ENCODE measurements around the gene ZSWIM8. TPM values are rescaled to one million over a fixed set of nuclear protein-coding genes. Genes with fewer than 3 reads are reported as not detected.
"Not testable (repeated sequence)": the region's sequence is repeated elsewhere in the genome, so short reads cannot be mapped to it uniquely, and the experiment has no call there.

The ZSWIM8 gene
- total RNA-seq, 1 experiment from 2014 or later: 47.9 TPM

DNA sequence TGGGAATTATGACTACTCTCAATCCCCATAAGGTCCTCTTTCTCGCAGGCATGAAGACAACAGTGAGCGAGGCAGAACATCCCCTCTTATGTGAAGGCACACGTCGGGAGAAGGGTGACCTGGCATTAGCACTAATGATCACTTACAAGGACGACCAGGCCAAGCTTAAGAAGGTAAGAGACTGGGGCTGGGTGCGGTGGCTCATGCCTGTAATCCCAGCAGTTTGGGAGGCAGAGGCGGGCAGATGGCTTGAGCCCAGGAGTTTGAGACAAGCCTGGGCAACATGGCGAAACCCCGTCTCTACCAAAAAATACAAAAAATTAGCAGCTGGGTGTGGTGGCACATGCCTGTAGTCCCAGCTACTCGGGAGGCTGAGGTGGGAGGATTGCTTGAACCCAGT, 10.1 kb downstream of the ZSWIM8 start:
- not testable (repeated sequence) for DNase-seq (ENCODE audit: low spot score)

DNA sequence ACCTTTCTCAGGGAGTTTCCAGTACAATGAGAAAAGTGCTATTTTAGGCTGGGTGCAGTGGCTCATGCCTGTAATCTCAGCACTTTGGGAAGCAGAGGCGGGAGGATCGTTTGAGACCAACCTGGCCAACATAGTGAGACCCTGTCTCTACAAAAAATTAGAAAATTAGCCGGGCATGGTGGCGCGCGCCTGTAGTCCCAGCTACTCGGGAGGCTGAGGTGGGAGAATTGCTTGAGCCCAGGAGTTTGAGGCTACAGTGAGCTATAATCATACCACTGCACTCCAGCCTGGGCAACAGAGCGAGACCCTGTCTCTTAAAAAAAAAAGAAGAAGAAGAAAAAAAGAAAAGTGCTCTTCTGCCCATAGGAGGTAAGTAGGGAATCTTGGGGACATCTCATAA, 10.6 kb downstream of the ZSWIM8 start:
- DNase-seq (ENCODE audit: low spot score): not testable (repeated sequence)

DNA sequence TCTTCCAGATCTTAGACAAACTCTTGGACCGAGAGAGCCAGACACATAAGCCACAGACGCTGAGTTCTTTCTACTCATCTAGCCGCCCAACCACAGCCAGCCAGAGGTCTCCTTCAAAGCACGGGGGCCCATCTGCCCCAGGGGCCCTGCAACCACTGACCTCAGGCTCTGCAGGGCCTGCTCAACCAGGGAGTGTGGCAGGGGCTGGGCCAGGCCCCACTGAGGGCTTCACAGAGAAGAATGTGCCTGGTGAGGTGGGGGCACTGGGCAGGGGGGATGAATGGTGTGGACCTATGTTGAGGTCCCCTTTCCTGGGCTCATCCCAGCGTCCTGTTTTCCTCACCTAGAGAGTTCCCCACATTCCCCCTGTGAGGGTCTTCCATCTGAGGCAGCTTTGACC, 11.4 kb downstream of the ZSWIM8 start:
- no peak for DNase-seq (ENCODE audit: low spot score)

DNA sequence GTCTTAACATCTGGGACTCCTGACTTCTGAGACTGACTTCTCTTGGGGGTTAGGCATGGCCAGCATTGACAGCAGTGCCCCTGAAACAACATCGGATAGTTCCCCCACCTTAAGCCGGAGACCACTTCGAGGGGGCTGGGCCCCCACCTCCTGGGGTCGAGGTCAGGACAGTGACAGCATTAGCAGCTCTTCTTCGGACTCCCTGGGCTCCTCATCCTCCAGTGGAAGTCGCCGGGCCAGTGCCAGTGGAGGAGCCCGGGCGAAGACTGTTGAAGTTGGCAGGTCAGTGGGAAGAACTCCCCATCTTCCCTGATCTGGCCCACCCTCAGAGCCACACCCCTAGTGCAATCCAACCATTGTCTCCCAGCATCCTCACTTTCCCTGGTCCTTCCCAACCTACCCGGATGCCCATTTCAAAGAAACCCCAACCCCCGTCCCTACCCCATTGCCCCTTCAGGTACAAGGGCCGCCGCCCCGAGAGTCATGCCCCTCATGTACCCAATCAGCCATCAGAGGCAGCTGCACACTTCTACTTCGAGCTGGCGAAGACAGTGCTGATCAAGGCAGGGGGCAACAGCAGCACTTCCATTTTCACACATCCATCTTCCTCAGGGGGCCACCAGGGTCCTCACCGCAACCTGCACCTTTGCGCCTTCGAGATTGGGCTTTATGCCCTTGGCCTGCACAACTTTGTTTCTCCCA, 12.1 kb downstream of the ZSWIM8 start:
- DNase-seq (ENCODE audit: low spot score): no peak

DNA sequence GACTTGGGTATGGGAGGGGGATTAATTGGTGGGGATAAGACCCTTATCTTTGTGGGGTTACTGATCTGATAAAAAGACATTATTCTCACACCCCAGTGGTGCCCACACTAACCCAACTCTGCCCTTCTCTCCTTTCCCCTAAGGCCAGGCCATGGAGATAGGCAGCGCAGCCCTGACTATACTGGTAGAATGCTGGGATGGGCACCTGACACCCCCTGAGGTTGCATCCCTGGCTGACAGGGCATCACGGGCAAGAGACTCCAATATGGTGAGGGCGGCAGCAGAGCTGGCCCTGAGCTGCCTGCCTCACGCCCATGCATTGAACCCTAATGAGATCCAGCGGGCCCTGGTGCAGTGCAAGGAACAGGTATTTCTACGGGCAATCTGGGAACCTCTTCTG, 12.7 kb downstream of the ZSWIM8 start:
- no peak for DNase-seq (ENCODE audit: low spot score)

DNA sequence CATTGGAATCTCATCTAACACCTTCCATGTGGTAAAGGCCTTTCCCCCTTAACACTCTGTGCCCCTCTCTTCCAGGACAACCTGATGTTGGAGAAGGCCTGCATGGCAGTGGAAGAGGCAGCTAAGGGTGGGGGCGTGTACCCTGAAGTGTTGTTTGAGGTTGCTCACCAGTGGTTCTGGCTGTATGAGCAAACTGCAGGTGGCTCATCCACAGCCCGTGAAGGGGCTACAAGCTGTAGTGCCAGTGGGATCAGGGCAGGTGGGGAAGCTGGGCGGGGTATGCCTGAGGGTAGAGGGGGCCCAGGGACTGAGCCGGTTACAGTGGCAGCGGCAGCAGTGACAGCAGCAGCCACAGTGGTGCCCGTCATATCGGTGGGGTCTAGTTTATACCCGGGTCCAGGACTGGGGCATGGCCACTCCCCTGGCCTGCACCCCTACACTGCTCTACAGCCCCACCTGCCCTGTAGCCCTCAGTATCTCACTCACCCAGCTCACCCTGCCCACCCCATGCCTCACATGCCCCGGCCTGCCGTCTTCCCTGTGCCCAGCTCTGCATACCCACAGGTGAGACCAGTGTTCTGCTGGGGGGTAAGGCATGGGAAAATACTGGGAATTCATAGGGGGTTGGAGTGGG, 13.6 kb downstream of the ZSWIM8 start:
- no peak for DNase-seq (ENCODE audit: low spot score)

DNA sequence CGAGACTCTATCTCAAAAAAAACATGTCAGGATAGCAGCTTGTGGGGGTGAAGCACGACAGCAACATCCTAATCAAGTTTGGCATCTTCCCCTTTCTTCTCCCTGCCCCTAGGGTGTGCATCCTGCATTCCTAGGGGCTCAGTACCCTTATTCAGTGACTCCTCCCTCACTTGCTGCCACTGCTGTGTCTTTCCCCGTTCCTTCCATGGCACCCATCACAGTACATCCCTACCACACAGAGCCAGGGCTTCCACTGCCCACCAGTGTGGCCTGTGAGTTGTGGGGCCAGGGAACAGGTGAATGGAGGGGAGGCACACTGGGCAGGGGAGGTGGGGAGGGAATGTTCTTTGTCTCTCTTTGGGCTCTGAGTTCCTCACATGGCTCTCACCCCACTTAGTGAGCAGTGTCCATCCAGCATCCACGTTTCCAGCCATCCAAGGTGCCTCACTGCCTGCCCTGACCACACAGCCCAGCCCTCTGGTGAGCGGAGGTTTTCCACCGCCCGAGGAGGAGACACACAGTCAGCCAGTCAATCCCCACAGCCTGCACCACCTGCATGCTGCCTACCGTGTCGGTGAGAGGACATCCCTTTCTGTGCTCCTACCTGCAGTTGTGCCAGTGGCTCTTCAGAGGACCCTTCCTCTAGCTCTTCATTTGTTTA, 14.6 kb downstream of the ZSWIM8 start:
- DNase-seq (ENCODE audit: low spot score): no peak

DNA sequence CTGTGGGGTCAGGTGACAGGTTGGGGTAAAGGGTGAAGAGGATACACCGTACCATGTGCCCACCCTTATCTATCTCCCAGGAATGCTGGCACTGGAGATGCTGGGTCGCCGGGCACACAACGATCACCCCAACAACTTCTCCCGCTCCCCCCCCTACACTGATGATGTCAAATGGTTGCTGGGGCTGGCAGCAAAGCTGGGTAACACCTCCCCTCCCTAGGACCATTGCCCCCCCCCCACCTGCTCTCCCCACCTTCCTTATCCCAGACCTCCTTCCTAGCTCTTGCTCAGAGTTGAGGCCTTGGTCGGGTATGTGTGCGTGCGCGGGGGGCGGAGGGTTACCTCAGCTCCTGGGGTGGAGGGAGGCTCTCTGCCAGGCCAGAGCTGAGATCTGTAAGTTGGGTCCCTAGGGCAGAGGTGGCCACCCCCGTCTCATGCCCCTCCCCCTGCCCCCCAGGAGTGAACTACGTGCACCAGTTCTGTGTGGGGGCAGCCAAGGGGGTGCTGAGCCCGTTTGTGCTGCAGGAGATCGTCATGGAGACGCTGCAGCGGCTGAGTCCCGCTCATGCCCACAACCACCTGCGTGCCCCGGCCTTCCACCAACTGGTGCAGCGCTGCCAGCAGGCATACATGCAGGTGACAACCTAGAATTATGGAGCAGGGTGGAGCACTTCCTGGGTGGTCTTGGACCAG, 15.3 kb downstream of the ZSWIM8 start:
- no peak for DNase-seq (ENCODE audit: low spot score)

DNA sequence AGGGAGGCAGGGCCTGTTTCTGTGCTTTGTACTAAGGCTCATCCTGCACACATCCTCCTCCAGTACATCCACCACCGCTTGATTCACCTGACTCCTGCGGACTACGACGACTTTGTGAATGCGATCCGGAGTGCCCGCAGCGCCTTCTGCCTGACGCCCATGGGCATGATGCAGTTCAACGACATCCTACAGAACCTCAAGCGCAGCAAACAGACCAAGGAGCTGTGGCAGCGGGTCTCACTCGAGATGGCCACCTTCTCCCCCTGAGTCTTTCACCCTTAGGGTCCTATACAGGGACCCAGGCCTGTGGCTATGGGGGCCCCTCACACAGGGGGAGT, 15.8 kb downstream of the ZSWIM8 start:
- no peak for DNase-seq (ENCODE audit: low spot score)

DNA sequence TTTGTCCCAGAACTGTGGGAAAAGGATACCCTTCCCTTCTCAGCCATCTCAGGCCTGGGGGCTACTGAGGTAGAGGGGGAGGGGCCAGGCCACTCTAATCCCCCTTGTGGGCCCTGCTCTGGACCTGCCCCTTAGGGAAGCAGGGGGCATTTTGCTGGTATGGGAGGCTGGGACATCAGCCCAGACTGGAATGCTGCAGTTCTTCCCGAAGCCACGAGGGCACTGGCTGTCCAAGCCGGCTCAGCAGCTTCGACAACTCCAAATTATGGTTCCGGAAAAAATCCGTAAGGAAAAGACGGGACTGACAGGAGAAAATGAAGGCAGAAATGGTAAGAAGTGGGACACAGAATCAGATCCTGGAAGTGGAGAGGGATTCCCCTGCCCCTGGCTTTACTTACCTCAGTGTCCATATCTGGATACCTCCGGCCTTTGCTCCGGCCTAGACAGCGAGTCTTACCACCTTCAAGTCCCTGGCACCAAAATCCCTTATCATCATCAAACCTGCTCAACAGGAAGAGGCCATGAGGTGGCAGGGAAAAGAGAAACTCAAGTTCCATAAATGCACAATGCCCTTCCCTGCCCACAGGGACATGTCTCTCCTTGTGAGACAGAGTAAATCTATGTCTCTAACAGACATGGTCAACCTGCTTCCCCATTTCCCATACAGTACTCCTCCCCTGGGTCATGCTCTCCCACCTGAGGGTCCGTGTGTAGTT, 17.0 kb downstream of the ZSWIM8 start:
- DNase-seq (ENCODE audit: low spot score): no peak

DNA sequence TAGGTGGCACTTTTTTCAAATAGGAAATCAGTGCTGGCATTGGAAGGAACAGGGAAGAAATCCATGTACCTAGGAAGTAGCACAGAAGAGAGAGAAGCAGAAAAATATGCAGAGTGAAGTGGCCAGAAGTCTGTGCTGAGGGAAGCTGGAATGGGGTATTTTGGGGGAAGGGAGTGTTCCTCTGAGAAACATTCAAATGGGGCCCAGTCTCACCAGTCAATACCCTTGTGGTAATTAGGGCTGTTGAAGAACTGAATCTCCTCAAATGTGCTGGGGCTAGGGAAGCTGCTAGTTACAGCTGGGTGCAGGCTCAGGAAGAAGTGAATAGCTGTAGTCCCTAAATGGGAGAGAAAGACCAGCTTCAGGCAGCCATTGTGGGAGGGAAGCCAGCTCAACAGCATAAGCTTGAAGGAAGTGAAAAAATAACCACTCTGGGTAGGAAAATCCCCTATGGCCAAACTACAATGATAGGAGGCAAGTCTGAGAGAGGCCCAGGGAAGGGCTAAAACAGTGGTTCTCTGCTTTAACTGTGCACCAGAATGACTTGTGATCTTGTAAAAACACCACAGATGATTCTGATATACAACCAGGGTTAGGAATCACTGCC, 18.4 kb downstream of the ZSWIM8 start:
- no peak for DNase-seq (ENCODE audit: low spot score)

DNA sequence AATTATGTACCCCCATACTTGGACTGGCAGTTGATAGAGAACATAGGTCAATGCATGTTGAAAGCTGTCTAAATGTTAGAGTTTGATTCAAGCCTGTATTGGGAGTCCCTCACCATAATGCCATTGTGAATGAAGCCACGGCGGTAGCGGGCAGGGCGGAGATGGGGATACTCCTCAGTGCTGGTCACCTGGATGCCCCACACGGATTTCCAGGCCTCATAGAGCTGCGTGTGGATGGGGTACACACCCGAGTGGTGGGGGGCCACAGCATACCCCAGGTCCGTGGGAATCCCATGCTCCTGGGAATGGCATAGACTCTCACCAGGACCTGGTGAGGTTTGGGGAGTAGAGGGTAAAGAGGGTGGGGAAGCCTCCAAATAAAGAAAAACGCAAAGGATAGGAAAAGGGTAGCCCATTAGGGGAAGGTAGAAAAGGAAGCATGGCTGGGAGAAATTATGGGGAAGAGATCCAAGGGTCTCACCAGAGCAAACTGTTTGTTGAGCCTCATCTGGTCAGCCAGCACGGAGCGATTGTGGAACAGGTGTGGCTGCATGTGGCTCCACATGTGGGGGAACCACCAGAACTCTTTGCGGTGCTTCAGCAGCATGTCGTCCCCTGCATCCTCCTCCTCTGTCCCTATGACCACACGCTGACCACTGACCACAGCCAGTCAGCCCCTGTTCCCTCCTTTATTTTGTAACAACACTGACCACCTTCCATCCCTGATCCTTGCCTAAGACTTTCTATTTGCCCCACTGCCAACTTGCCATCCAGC, 21.0 kb downstream of the ZSWIM8 start:
- no peak for DNase-seq (ENCODE audit: low spot score)

DNA sequence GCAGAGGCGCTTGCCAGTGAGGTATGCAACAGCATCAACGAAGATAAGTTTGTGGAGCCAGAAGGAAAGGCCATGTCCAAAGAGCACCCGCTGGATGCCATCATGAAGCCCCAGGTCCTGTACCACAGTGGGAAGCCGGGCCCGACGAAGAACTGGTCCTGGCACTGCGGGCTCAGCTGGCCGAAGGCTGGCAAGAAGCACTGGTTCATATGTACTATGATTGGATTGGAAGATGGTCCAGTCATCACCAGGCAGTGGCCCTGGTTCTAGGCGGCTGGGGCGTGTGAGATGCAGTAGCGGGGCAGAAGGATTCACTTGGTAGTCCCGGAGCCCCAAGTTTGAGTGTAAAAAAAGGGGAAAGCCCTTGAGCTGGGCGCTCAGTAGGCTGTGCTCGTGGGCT, 22.1 kb downstream of the ZSWIM8 start:
- DNase-seq (ENCODE audit: low spot score): no peak

DNA sequence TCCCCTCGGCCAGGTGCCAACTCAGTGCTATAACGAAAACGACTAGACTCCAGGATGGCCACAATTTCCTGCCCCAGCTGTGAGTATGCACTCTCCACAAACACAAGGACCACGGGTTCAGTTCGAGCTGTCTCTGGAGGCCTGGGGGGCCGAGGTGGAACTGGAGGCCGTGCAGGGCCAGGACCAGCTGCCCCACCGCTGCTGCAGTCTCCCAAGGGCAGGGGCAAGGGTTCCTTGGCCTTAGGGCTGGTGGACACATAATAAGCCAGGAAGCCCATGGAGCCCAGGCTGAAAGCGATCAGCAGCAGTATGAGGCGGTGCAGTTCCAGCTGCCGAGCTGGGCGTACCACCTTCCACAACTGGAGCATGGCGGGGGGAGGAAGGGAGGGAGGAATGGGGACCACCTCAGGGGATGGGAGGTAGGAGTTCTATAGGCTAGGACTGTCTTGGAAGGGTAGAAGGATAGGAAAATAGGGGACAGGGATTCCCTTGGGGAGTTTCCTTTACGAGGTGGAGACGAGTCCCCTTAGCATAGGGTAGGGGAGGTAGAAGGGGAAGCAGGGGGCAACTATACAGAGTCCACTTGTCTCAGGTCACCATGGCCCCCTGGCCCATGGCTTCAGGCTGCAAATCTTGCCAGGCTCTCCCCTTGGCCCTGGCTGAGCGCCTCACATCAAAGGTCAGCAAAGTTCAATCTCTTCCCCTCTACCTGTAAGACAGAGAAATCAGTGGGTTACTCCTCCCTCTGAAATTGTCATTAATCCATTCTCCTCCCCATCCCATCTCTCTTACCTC, 22.8 kb downstream of the ZSWIM8 start:
- DNase-seq (ENCODE audit: low spot score): no peak

DNA sequence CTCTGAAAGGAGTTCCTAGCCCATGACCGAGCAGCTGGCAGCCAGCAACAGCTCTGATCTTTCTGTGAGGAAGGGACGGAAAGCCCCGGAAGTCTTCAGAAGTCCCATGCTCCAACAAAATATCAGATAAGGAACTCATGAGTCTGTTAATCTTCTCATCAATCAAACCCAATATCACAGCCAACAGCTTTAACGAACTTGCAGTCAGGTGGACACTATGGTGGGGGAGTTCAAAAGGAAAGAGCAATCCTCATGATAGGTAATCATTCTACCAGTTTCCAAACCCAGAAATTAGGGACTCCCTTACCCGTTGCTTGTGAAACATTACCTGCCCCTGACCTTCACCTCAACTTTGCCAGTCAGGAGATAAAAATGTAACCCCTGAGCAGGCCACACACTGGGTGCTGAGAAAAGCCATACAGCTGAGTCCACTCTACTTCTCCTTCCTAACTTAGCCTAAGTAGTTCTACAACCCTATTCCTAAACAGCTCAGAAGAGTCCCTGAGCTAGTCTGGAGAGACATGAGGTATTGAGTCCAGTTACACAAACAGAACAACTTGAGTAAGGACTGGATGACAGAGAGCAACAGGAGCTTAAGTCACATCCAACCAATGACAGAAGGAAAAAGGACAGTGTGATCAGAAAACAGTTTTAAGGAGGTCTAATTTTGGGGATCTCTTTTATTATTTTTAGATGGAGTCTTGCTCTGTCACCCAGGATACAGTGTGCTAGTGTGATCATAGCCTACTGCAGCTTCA, 23.8 kb downstream of the ZSWIM8 start:
- DNase-seq (ENCODE audit: low spot score): no peak

DNA sequence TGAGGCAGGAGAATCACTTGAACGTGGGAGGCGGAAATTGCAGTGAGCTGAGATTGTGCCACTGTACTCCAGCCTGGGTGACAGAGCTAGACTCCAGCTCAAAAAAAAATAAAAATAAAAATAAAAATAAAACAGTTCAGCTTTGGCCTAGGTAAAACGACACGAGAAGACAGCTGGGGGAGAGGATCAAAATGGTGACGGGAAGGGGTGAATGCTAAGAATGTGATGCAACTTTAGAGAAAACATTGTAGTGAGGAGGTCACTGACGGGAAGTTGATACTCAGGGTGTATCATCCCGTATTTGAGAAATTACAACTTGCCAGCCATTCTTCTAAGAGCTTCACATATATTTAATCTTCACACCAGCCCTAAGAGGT, 24.9 kb downstream of the ZSWIM8 start:
- DNase-seq (ENCODE audit: low spot score): no peak

DNA sequence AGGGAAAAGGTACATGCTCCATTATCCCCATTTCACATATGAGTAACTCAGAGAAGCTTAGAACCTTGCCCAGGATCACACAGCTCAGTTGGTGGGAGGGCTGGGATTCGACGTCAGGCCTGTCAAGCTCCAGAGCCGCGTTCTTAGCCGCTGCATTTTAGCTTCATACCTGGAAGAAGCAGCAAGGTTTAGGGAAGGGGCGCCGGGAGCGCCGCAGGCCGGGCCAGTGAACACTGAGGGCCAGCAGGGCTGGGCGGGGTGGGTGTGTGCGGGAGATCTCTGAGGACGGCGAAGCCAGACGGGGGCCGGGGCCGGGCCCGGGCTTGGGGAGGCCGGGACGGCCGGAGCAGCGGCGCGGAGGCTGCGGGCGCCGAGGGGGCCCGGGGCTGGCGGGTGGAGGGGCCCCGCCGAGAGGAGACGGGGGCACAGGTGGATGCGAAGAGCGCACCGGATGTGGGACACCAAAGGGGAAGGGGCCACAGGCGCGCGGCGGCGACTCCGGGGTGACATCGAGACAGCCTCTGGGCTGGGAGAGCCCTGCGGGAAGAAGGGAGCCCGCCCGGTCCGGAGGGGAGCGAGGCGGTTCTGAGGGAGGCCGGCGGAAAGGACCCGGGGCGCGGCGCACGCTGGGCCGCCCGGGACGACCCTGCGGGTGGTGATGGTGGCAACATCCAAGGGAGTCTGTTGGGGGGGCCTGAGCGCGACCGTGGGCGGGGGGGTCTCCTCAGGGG, 25.5 kb downstream of the ZSWIM8 start:
- no peak for DNase-seq (ENCODE audit: low spot score)

DNA sequence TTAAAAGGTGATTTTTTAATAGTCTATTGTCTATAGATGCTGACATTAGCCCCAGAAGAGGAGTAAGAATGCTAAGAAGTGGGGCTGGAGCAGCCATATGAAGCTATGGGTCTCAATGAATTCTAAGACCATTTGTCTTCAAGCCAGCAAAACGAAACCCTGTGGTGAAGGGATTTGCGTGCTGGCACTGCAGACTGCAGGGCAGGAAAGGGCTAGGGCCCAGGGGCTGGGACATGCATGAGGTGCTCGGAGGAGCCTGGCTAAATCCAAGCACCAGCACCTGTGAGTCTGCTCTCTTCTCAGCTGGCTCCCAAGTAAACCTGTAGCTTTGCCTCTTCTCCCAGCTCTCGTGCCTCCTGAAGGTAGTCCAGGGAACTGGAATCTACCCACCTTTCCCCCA, 27.3 kb downstream of the ZSWIM8 start:
- no peak for DNase-seq (ENCODE audit: low spot score)

DNA sequence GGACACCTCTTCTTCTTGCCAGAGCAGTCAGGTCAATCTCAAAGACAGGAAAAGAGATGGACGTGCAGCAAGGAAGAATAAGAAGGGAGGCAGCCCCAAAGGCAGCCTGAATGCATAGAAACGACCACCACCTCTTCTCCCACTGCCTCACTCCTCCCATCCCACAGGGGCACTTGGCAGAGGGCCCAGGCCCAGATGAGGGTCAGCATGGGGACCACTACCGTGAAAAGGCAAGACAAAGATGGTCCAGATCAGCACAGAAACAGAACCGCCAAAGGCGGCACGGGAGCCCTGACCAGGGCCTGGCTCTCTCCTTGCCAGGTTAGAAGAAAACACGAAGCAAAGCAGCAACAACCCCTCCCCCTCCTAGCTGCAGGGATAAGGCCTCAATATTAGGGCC, 27.9 kb downstream of the ZSWIM8 start:
- DNase-seq (ENCODE audit: low spot score): no peak

Data from A172 (cell line).